GM21619 (cell line): ENCODE data around the gene CNPY1.
"Not testable (repeated sequence)": the region's sequence is repeated elsewhere in the genome, so short reads cannot be mapped to it uniquely, and the experiment has no call there.

Source experiments
- ATAC-seq: cut with Tn5 transposase; IDR thresholded peaks from one replicate; pipeline ENCODE4 v1.9.1; 2021; ENCODE audit not compliant: unreplicated experiment

Gene CNPY1

GRCh38 chr7:155579565-155579964 lies 33.2 kb upstream of the CNPY1 start:
- ATAC-seq, result no peak

GRCh38 chr7:155578016-155578415 lies 31.7 kb upstream of the CNPY1 start:
- no peak for ATAC-seq

GRCh38 chr7:155577509-155577905 lies 31.1 kb upstream of the CNPY1 start:
- no peak for ATAC-seq

GRCh38 chr7:155576900-155577508 lies 30.6 kb upstream of the CNPY1 start:
- no peak for ATAC-seq

- no peak for ATAC-seq
Measured at GRCh38 chr7:155576416-155576815, 30.1 kb upstream of the CNPY1 start.

- no peak for ATAC-seq
Measured at GRCh38 chr7:155574556-155575290, 28.4 kb upstream of the CNPY1 start.

GRCh38 chr7:155571581-155572345 lies 25.4 kb upstream of the CNPY1 start:
- ATAC-seq, result no peak

- ATAC-seq, result no peak
Measured at GRCh38 chr7:155570991-155571390, 24.6 kb upstream of the CNPY1 start.

GRCh38 chr7:155570171-155570958 lies 24.0 kb upstream of the CNPY1 start:
- ATAC-seq, result no peak

- no peak for ATAC-seq
Measured at GRCh38 chr7:155569681-155570080, 23.3 kb upstream of the CNPY1 start.

- no peak for ATAC-seq
Measured at GRCh38 chr7:155568842-155569494, 22.6 kb upstream of the CNPY1 start.

GRCh38 chr7:155568333-155568660 lies 21.9 kb upstream of the CNPY1 start:
- ATAC-seq, result no peak

- ATAC-seq, result no peak
Measured at GRCh38 chr7:155567646-155568332, 21.4 kb upstream of the CNPY1 start.

- no peak for ATAC-seq
Measured at GRCh38 chr7:155566011-155566836, 19.9 kb upstream of the CNPY1 start.

GRCh38 chr7:155565596-155565995 lies 19.2 kb upstream of the CNPY1 start:
- no peak for ATAC-seq

- ATAC-seq, result not testable (repeated sequence)
Measured at GRCh38 chr7:155562976-155563375, 16.6 kb upstream of the CNPY1 start.

GRCh38 chr7:155562106-155562505 lies 15.7 kb upstream of the CNPY1 start:
- no peak for ATAC-seq

- ATAC-seq, result no peak
Measured at GRCh38 chr7:155560982-155561686, 14.8 kb upstream of the CNPY1 start.
